ENCODE results near the gene ELMOD3.

GRCh38 chr2:85376291-85377065, 21.9 kb downstream of the ELMOD3 start:
- TF ChIP-seq CTCF (IDR thresholded peaks at IDR 0.05; ENCODE audit: poor library complexity, severe bottlenecking): no peak
- TF ChIP-seq EZH2 (IDR thresholded peaks at IDR 0.05; ENCODE audit: borderline replicate concordance, insufficient read depth, low read length, poor library complexity, severe bottlenecking): no peak
- no peak for TF ChIP-seq EP300 (conservative IDR thresholded peaks at IDR 0.05; ENCODE audit: poor library complexity, severe bottlenecking)
- TF ChIP-seq POLR2AphosphoS5 (IDR thresholded peaks at IDR 0.05): no peak
- no peak for TF ChIP-seq RAD21 (conservative IDR thresholded peaks at IDR 0.05)
- no peak for TF ChIP-seq TAF1 (IDR thresholded peaks at IDR 0.05; ENCODE audit: low read depth)
- TF ChIP-seq REST (IDR thresholded peaks at IDR 0.05; ENCODE audit: borderline replicate concordance): no peak
- TF ChIP-seq SMC3 (conservative IDR thresholded peaks at IDR 0.05; ENCODE audit: poor library complexity): no peak
- TF ChIP-seq MXI1 (conservative IDR thresholded peaks at IDR 0.05; ENCODE audit: poor library complexity, severe bottlenecking): no peak

All from neural cell (in vitro differentiated cells).